Heart left ventricle (tissue), 16 donors: ENCODE measurements around the gene ULK4. TPM values are rescaled to one million over a fixed set of nuclear protein-coding genes. Genes with fewer than 3 reads are reported as not detected.
"Not testable (repeated sequence)": the region's sequence is repeated elsewhere in the genome, so short reads cannot be mapped to it uniquely, and the experiment has no call there.

Experiments used
- ATAC-seq, 4 donors: fragments of 200-7000 bp; cut with Tn5 transposase; one replicate each; pipeline ENCODE4 v1.9.1; 2020 to 2022; ENCODE audit warnings: moderate library complexity in 4 of 4, mild to moderate bottlenecking in 3 of 4, moderate number of reproducible peaks in 1 of 4
- DNase-seq, 5 donors: peaks; one replicate each; pipeline ENCODE4 v3.0.0-alpha.2; 2020
- H3K27ac ChIP-seq, 12 donors: fragments of 200-600 bp; sonication (generic) in 4 of 12; one replicate each; pipeline versions ENCODE4 v1.5.0 to v1.8.0; 2016 to 2022; ENCODE audit warnings: mild to moderate bottlenecking in 2 of 12
- H3K27me3 ChIP-seq, 9 donors: fragments of 200-600 bp; sonication (generic) in 2 of 9; one replicate each; pipeline versions ENCODE4 v1.5.1 to v1.8.0; 2016 to 2022; ENCODE audit warnings: mild to moderate bottlenecking in 3 of 9
- H3K36me3 ChIP-seq, 9 donors: fragments of 200-600 bp; sonication (generic) in 2 of 9; one replicate each; pipeline versions ENCODE4 v1.5.0 to v1.8.0; 2018 to 2022; ENCODE audit warnings: mild to moderate bottlenecking in 2 of 9
- H3K4me1 ChIP-seq, 12 donors: fragments of 200-600 bp; sonication (generic) in 4 of 12; one replicate each; pipeline versions ENCODE4 v1.5.0 to v1.8.0; 2016 to 2022; ENCODE audit warnings: mild to moderate bottlenecking in 3 of 12
- H3K4me3 ChIP-seq, 12 donors: fragments of 200-600 bp; sonication (generic) in 4 of 12; one replicate each; pipeline versions ENCODE4 v1.5.0 to v1.8.0; 2017 to 2022; ENCODE audit warnings: mild to moderate bottlenecking in 9 of 12, moderate library complexity in 4 of 12
- H3K9me3 ChIP-seq, 12 donors: fragments of 200-600 bp; sonication (generic) in 4 of 12; one replicate each; pipeline versions ENCODE4 v1.5.0 to v1.8.0; 2016 to 2022; ENCODE audit warnings: mild to moderate bottlenecking in 1 of 12
- POLR2A ChIP-seq, 2 donors: fragments of 450-650 bp; IDR thresholded peaks; one replicate each; pipeline ENCODE4 v1.6.1; 2017; ENCODE audit warnings: antibody characterized with exemption in 2 of 2, mild to moderate bottlenecking in 2 of 2, moderate library complexity in 2 of 2
- WGBS, 4 donors: extraction: QIAGEN DNeasy Blood & Tissue Kit in 2 of 4; methylation state at CpG; one replicate each; pipeline versions ENCODE4 v1.1.5 to v1.1.7; 2013 to 2018; 5-methylcytosine and 5-hydroxymethylcytosine counted together
- intact Hi-C, 10 donors: fragments of 100-400 bp; cut with DNase I; formaldehyde crosslinking; loops; one replicate each; pipeline versions ENCODE4 v1.11.1 to v1.14.2; 2022
- polyA plus RNA-seq, 2 donors: library from polyadenylated mRNA; stranded (reverse); fragments of 200-250 nt; gene quantifications; one replicate each; pipeline ENCODE4 v1.2.3, GENCODE V29; 2013
- total RNA-seq, 9 donors: library from RNA; depleted of rRNA in 2 of 9; stranded (reverse); fragments of >200 nt in 2 of 9; fragmentation: NEBNext Ultra II Directional in 3 of 9; extraction: Animal tissue kit (Norgen Biotek cat#: 25700) in 3 of 9; gene quantifications; one replicate each; pipeline versions ENCODE4 v1.1.0 to v1.2.4, GENCODE V29; 2016 to 2023
- TF ChIP-seq, protein P1 (sequence below), 12 donors: fragments of 200-600 bp; sonication (generic) in 4 of 12; IDR thresholded peaks; one replicate each; pipeline versions ENCODE4 v1.5.0 to v1.8.0; 2018 to 2022; ENCODE audit warnings: antibody characterized with exemption in 12 of 12, mild to moderate bottlenecking in 5 of 12
- donor health status: ischemic (EF 13 %, LVEDD 7.1; RV severe dilation, severe dysfunction).
- donor health status: healthy with polysubstance abuse.
- donor health status: DM: no; HTN: yes; CAD: no.
- donor health status: DM: no; HTN: no; CAD: no.
- donor health status: ischemic (EF 25% LVEDD 6.9; RV normal size, moderate dysfunction).
- donor health status: ischemic (EF 25% LVEDD 5.7; RV mildly dilated, moderate dysfunction).
- donor health status: healthy.
- donor health status: DM: yes; HTN: yes; CAD: no.
- donor health status: ischemic (EF 35%, LVEDD 5.7; RV mildly dilated, moderate dysfunction).
- donor health status: nonischemic (EF 11% LVEDD 7.7; RV severe dilation, severe dysfunction).
- donor health status: DM: yes; HTN: yes; CAD: no.
- donor health status: PGD.
- donor health status: ischemic (EF 29% LVEDD 5.4; RV normal size, mild dysfunction).
- donor health status: nonischemic (EF 23%, LVEDD 6.1; RV moderate dilation, normal function).

The ULK4 gene
- total and polyA plus RNA-seq, 11 donors = 0.91 to 6.1 (median 2.1) TPM

- no peak for ATAC-seq
- Histone ChIP-seq H3K9me3 (no peaks in the 10 kb centered on the region), H3K4me1 (peaks cover 0 to 7% (median 0%) of the 10 kb centered on the region in 12 donors), H3K4me3 (no peak overlapping the region), H3K27me3 (no peaks in the 10 kb centered on the region), H3K27ac (no peak overlapping the region), H3K36me3 (peaks cover 0 to 3% (median 0%) of the 10 kb centered on the region in 9 donors)
- no peak for DNase-seq
- WGBS, 4 donors = 97 to 100% (median 98%) methylated on average over 1 of the region's 1 CpG
- intact Hi-C loops = no loop called here
- TF ChIP-seq, protein P1, sequence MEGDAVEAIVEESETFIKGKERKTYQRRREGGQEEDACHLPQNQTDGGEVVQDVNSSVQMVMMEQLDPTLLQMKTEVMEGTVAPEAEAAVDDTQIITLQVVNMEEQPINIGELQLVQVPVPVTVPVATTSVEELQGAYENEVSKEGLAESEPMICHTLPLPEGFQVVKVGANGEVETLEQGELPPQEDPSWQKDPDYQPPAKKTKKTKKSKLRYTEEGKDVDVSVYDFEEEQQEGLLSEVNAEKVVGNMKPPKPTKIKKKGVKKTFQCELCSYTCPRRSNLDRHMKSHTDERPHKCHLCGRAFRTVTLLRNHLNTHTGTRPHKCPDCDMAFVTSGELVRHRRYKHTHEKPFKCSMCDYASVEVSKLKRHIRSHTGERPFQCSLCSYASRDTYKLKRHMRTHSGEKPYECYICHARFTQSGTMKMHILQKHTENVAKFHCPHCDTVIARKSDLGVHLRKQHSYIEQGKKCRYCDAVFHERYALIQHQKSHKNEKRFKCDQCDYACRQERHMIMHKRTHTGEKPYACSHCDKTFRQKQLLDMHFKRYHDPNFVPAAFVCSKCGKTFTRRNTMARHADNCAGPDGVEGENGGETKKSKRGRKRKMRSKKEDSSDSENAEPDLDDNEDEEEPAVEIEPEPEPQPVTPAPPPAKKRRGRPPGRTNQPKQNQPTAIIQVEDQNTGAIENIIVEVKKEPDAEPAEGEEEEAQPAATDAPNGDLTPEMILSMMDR (IDR thresholded peaks at IDR 0.05) = no peak
- TF ChIP-seq POLR2A (IDR thresholded peaks at IDR 0.05) = no peak
These were observed 282.5 kb downstream of the ULK4 start for GRCh38 chr3:41679374-41679773.

- H3K27me3 ChIP-seq, ATAC-seq, H3K4me3 ChIP-seq, H3K36me3 ChIP-seq, H3K4me1 ChIP-seq, DNase-seq, H3K27ac ChIP-seq, intact Hi-C loops: not testable (repeated sequence)
- 87 to 97% (median 92%) methylated on average over 7 of the region's 7 CpGs for WGBS, 4 donors
- peaks cover 0 to 17% (median 0%) of the 10 kb centered on the region in 12 donors for H3K9me3 ChIP-seq
These were observed 286.8 kb downstream of the ULK4 start for GRCh38 chr3:41675102-41675501.

DNA sequence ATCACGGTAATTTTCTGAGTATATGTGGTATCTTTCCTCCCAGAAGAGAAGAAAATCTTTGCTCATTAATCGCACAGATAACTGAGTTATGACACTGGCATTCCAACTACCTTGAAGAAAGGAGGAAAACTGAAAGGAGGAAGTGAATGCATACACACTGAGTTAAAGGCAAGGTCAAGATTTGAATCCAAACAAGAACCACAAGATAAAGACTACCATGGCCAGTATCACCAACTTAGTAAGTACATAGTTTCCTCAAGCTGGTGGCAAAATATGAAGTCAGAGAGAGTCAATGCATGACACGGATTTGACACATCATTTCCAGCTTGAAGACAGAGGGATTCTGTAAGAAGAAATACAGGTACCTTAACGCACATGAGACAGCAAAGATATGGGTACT lies 287.5 kb downstream of the ULK4 start:
- intact Hi-C loops = no loop called here
- Histone ChIP-seq H3K36me3 (no peaks in the 10 kb centered on the region), H3K9me3 (peaks cover 0 to 17% (median 0%) of the 10 kb centered on the region in 12 donors), H3K27ac (no peak overlapping the region), H3K4me1 (no peaks in the 10 kb centered on the region), H3K27me3 (no peaks in the 10 kb centered on the region), H3K4me3 (no peak overlapping the region)
- TF ChIP-seq, protein P1 (IDR thresholded peaks at IDR 0.05) = no peak
- ATAC-seq (no peak), DNase-seq (no peak)
- 81 to 89% (median 86%) methylated on average over 4 of the region's 4 CpGs for WGBS, 4 donors

DNA sequence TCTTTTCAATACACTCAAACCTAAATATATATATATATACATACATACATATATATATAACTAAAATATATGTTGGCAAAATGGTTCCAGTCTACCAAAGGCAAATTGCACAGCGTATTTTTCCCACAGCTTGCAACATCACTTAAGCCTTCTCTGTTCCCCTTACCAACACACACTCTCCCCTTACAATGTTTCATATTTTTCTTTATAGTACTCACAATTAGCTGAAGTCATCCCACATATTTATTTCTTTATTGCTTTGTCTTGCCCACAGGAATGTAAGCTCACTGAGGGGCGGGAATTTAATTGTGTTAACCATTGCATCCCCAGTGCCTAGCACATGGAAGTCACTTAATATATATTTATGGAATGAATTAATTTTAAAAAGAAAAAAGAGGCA lies 288.3 kb downstream of the ULK4 start:
- 86 to 94% (median 91%) methylated on average over 2 of the region's 2 CpGs for WGBS, 4 donors
- no peaks in the 10 kb centered on the region for H3K4me1 ChIP-seq
- H3K9me3 ChIP-seq = peaks cover 0 to 17% (median 0%) of the 10 kb centered on the region in 12 donors
- TF ChIP-seq POLR2A (IDR thresholded peaks at IDR 0.05) = no peak
- TF ChIP-seq, protein P1 (IDR thresholded peaks at IDR 0.05) = no peak
- no peaks in the 10 kb centered on the region for H3K27me3 ChIP-seq
- intact Hi-C loops = no loop called here
- H3K27ac ChIP-seq = no peak overlapping the region
- no peak for DNase-seq
- ATAC-seq = no peak
- no peaks in the 10 kb centered on the region for H3K36me3 ChIP-seq
- no peak overlapping the region for H3K4me3 ChIP-seq

DNA sequence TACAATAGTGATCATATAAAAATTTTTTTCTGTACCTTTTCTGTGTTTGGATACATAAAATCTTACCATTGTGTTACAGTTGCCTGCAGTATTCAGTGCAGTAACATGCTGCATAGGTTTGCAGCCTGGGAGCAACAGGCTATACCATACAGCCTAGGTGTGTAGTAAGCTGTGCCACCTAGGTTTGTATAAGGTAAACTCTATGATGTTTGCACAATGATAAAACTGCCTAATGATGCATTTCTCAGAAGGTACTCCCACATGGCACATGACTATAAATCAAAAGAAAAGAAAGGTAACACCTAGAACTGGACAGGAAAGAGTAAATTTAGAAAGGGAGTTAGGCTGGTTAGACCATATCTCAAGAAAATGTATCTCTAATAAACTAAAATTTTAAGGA lies 293.5 kb downstream of the ULK4 start:
- no peak for TF ChIP-seq POLR2A (IDR thresholded peaks at IDR 0.05)
- no peaks in the 10 kb centered on the region for H3K4me1 ChIP-seq
- ATAC-seq (no peak), DNase-seq (no peak)
- intact Hi-C loops = no loop called here
- H3K36me3 ChIP-seq = peaks cover 0 to 4% (median 0%) of the 10 kb centered on the region in 9 donors
- H3K9me3 ChIP-seq = peaks cover 0 to 39% (median 2%) of the 10 kb centered on the region in 12 donors
- no peak overlapping the region for H3K27ac ChIP-seq
- no peaks in the 10 kb centered on the region for H3K27me3 ChIP-seq
- no peak overlapping the region for H3K4me3 ChIP-seq
